T-helper 2 cell (primary cell): ENCODE results near the gene IRAK4.

Experiments
- DNase-seq, 5 experiments: peaks; one replicate each; pipeline versions ENCODE4 v3.0.0 to v3.0.0-alpha.2; 2012 to 2022

IRAK4 gene

GRCh38 chr12:43776498-43776897, 17.7 kb downstream of the IRAK4 start:
- DNase-seq: peak in 2 of 5 experiments; percentile 10 to 34

GRCh38 chr12:43786899-43787693, 28.3 kb downstream of the IRAK4 start:
- DNase-seq: no peak

GRCh38 chr12:43789941-43790340, 31.2 kb downstream of the IRAK4 start:
- DNase-seq: no peak

GRCh38 chr12:43795716-43796280, 37.0 kb downstream of the IRAK4 start:
- no peak for DNase-seq

GRCh38 chr12:43797561-43798217, 38.9 kb downstream of the IRAK4 start:
- DNase-seq: no peak

- peak in 1 of 5 experiments; percentile 55 for DNase-seq
Observed at GRCh38 chr12:43805149-43805859, 46.6 kb downstream of the IRAK4 start.

GRCh38 chr12:43805860-43806736, 47.3 kb downstream of the IRAK4 start, which contains the start of gene TWF1:
Gene TWF1, minus strand, starts transcription at chr12:43806317. Its CDS starts 72 bp downstream, at chr12:43806245.
- peak; percentile 64 to 90 (median 85) for DNase-seq

- DNase-seq: peak in 1 of 5 experiments; percentile 45
Observed at GRCh38 chr12:43806737-43807072, 48.0 kb downstream of the IRAK4 start.

- DNase-seq: no peak
Observed at GRCh38 chr12:43807386-43807785, 48.6 kb downstream of the IRAK4 start.

GRCh38 chr12:43812057-43812456, 53.3 kb downstream of the IRAK4 start:
- no peak for DNase-seq

- DNase-seq: no peak
Observed at GRCh38 chr12:43812926-43813325, 54.2 kb downstream of the IRAK4 start.

- peak in 1 of 5 experiments; percentile 27 for DNase-seq
Observed at GRCh38 chr12:43815416-43815815, 56.7 kb downstream of the IRAK4 start.

- no peak for DNase-seq
Observed at GRCh38 chr12:43816168-43816567, 57.4 kb downstream of the IRAK4 start.

GRCh38 chr12:43824207-43824775, 65.5 kb downstream of the IRAK4 start:
- DNase-seq: no peak

GRCh38 chr12:43826681-43827080, 67.9 kb downstream of the IRAK4 start:
- DNase-seq: no peak

GRCh38 chr12:43827093-43827492, 68.3 kb downstream of the IRAK4 start:
- DNase-seq: no peak

- DNase-seq: peak in 2 of 5 experiments; percentile 39 to 44
Observed at GRCh38 chr12:43832463-43833168, 73.9 kb downstream of the IRAK4 start.

GRCh38 chr12:43835264-43835655, 76.5 kb downstream of the IRAK4 start:
- peak in 1 of 5 experiments; percentile 35 for DNase-seq

GRCh38 chr12:43835656-43836474, 77.1 kb downstream of the IRAK4 start, which contains the start of gene TMEM117:
Gene TMEM117, plus strand, starts transcription at chr12:43836081.
- peak; percentile 33 to 64 (median 45) for DNase-seq

GRCh38 chr12:43836475-43836989, 77.8 kb downstream of the IRAK4 start:
- peak in 2 of 5 experiments; percentile 7 to 36 for DNase-seq
